Right cardiac atrium (tissue), 5 donors: ENCODE data around the gene MRPL24. TPM values are rescaled to one million over a fixed set of nuclear protein-coding genes. Genes with fewer than 3 reads are reported as not detected.
A peak's percentile ranks its signal among the peaks of the same experiment; 100 is the strongest.

ENCODE experiments used
- ATAC-seq, 2 donors: fragments of 200-7000 bp; cut with Tn5 transposase; one replicate each; pipeline versions ENCODE4 v1.8.0 to v1.9.1; 2020; ENCODE audit warnings: moderate library complexity in 2 of 2, mild to moderate bottlenecking in 1 of 2
- DNase-seq, 3 donors: peaks; one replicate each; pipeline ENCODE4 v3.0.0-alpha.2; 2020
- H3K27ac ChIP-seq: one replicate; pipeline ENCODE4 v1.5.1; 2013; ENCODE audit warnings: mild to moderate bottlenecking, low read length, control low read depth, moderate library complexity
- H3K27me3 ChIP-seq: one replicate; pipeline ENCODE4 v1.6.1; 2013; ENCODE audit not compliant: control insufficient read depth, insufficient read depth
- H3K4me1 ChIP-seq: one replicate; pipeline ENCODE4 v1.6.1; 2013; ENCODE audit warnings: low read length; ENCODE audit not compliant: control insufficient read depth, insufficient read depth
- H3K4me3 ChIP-seq: one replicate; pipeline ENCODE4 v1.5.1; 2013; ENCODE audit warnings: low read length, control low read depth
- H3K9me3 ChIP-seq: one replicate; pipeline ENCODE4 v1.6.1; 2013; ENCODE audit warnings: low read length; ENCODE audit not compliant: control insufficient read depth
- WGBS: extraction: QIAGEN DNeasy Blood & Tissue Kit; methylation state at CpG from one replicate; pipeline ENCODE4 v1.1.7; 2013; 5-methylcytosine and 5-hydroxymethylcytosine counted together
- intact Hi-C, 4 donors: fragments of 100-400 bp; cut with DNase I; formaldehyde crosslinking; loops; one replicate each; pipeline versions ENCODE4 v1.11.0 to v1.14.0; 2022 to 2023
- polyA plus RNA-seq: library from polyadenylated mRNA; stranded (reverse); fragments of 200-250 nt; gene quantifications from one replicate; pipeline ENCODE4 v1.2.3, GENCODE V29; 2013
- total RNA-seq, 4 donors: library from RNA; stranded (reverse); fragmentation: NEBNext Ultra II Directional; extraction: Animal tissue kit (Norgen Biotek cat#: 25700); gene quantifications; one replicate each; pipeline ENCODE4 v1.2.1, GENCODE V29; 2021
- donor health status: healthy with polysubstance abuse.
- donor health status: DM: no; HTN: yes; CAD: no.
- donor health status: DM: no; HTN: no; CAD: no.
- donor health status: DM: no; HTN: yes; CAD: no; lungs with severe emphysema.
- donor health status: DM: yes; HTN: yes; CAD: no.

The MRPL24 gene
- total and polyA plus RNA-seq, 5 donors = 63.4 to 145 (median 78.5) TPM

- Histone ChIP-seq H3K27me3 (no peaks in the 10 kb centered on the region), H3K4me1 (no peaks in the 10 kb centered on the region), H3K27ac (no peak overlapping the region), H3K4me3 (no peak overlapping the region), H3K9me3 (no peaks in the 10 kb centered on the region)
- intact Hi-C loops = loop anchor here in 2 of 4 donors (2.0 to 10.0 kb wide), 3 partner anchors 36 to 194 kb away; partner anchors contain the start of gene INSRR (in 1 of the 2)
- ATAC-seq (no peak), DNase-seq (peak in 1 of 3 donors; percentile 49)
- WGBS = 77% methylated on average over 10 of the region's 10 CpGs
Measured at GRCh38 chr1:156691191-156691590, 49.7 kb downstream of the MRPL24 start.

DNA sequence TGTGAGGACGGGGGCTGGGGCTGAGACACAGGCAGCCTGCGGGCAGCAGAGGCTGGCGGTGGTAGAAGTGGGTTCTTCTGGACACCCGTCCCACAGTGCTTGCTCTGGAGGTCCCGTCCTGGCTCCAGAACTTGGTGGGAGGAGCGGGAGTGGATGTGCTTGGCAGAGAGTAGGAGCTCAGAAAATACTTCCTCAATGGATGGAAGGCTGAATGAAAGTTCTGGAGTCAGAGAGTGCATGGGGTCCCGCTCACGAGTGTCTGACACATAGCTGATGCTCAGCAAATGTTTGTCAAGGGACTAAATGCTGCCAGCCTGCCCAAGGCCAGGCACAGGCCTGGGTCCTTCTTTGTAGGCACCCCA lies 50.2 kb downstream of the MRPL24 start:
- Histone ChIP-seq H3K27me3 (no peaks in the 10 kb centered on the region), H3K27ac (no peak overlapping the region), H3K9me3 (no peaks in the 10 kb centered on the region), H3K4me1 (no peaks in the 10 kb centered on the region), H3K4me3 (no peak overlapping the region)
- intact Hi-C loops = loop anchor here in 2 of 4 donors (2.0 to 10.0 kb wide), 3 partner anchors 36 to 194 kb away; partner anchors contain the start of gene INSRR (in 1 of the 2)
- DNase-seq (peak in 1 of 3 donors; percentile 25), ATAC-seq (no peak)
- 57% methylated on average over 8 of the region's 8 CpGs for WGBS

DNA sequence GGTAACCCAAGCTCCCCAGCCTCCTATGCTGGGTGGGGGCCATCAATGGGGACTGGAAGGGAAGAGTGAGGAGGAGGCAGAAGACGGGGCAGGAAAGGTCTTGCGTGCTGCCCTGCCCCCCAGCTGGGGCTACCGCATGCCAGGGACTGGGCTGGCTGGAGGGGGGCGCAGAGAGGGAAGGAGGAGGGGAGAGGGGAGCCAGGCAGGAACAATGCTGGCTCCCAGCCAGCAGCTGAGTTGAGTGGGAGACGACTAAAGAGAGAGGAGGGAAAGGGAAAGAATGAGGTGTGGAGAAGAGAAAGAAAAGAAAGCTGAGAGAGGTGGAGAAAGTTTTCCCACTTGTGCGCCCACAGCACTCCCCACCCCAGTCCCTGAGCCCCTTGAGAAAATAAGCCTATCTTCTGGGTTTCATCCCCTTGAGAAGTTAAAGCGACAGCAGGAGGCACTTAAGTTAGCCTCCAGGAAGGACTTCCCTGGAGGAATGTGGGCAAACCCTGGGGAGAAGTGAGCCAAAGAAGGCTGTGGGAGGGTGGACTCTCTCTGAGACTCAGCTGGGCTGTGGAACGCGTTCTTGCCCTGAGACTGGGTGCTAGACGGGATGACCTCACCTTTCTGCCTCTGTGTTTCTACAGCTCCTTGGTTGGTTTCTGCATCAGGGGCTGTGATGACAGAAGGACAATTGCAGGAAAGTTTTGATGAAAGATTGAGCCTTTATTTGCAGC lies 50.8 kb downstream of the MRPL24 start:
- ATAC-seq (peak in 1 of 2 donors; percentile 8), DNase-seq (peak in 1 of 3 donors; percentile 66)
- no peaks in the 10 kb centered on the region for H3K27me3 ChIP-seq
- H3K27ac ChIP-seq = no peak overlapping the region
- no peaks in the 10 kb centered on the region for H3K9me3 ChIP-seq
- 23% methylated on average over 10 of the region's 10 CpGs for WGBS
- H3K4me3 ChIP-seq = no peak overlapping the region
- intact Hi-C loops = loop anchor here (2.0 to 10.0 kb wide), 6 partner anchors 32 to 195 kb away; partner anchors contain the start of genes INSRR (in 1 of the 4), ISG20L2 (in 1 of the 4) and METTL25B (in 1 of the 4)
- no peaks in the 10 kb centered on the region for H3K4me1 ChIP-seq

DNA sequence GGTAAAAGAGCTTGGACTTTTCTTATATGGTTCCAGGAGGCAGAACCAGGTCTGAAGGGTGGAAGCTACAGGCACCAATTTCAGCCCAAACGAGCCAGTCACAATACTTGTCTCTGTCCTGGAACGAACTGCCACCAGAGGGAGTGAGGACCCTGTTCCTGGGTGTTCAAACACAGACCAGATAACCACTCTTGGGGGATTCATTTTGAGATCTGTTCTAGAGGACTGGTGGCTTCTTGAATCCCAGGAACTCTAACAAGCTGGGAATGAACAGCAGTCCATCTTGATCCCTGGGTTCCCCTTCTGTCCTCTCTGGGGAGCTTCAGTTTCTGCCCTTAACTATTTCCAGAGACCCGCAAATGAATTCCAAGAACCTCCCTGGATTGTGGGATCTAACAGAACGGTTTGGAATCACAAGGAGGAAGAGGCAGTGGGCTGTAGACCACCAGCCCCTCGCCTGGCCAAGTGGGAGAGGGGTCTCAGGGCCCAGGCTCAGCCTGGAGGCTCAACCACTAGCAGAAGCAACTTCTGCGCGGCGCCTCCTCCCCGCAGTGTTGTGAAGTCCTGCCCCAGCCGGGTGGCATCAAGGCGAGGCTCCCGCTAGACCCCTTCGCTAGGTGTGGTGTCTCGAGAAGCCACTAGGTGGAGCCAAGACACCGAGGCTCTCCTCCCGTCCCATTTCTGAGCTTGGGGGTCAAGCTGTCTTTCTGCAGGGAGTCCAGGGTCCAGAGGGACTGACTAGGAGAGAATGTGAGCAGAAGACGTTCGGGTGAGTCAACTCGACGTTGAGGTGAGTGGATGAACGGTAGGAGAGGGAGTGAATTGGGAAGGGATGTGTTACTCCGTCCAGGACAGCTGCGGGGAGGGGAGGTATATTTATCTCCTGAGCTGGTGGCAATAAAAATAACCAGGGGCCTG lies 51.6 kb downstream of the MRPL24 start:
- ATAC-seq = peak; percentile 86 to 92
- peak; percentile 76 to 91 (median 88) for DNase-seq
- WGBS = 1% methylated on average over 23 of the region's 23 CpGs
- intact Hi-C loops = loop anchor here in 3 of 4 donors (2.0 to 10.0 kb wide), 4 partner anchors 33 to 196 kb away; partner anchors contain the start of genes ISG20L2 (in 1 of the 3) and METTL25B (in 1 of the 3)
- Histone ChIP-seq H3K4me1 (no peaks in the 10 kb centered on the region), H3K9me3 (no peaks in the 10 kb centered on the region), H3K27me3 (no peaks in the 10 kb centered on the region), H3K4me3 (no peak overlapping the region), H3K27ac (no peak overlapping the region)

Other genes with a start within 250 kb of the MRPL24 start
- gene MEF2D, start 240.3 kb downstream of the MRPL24 start, total RNA-seq = 10 to 100 TPM; 81.5 to 99.2 (median 89.6) TPM
- 53.0 TPM for gene MEF2D, start 240.3 kb downstream of the MRPL24 start, polyA plus RNA-seq
- gene IQGAP3, start 168.5 kb downstream of the MRPL24 start, total RNA-seq = under 1 TPM; 0.06 to 0.86 (median 0.55) TPM
- 0.09 TPM for gene IQGAP3, start 168.5 kb downstream of the MRPL24 start, polyA plus RNA-seq
- not detected for gene TTC24, start 161.4 kb downstream of the MRPL24 start, total RNA-seq
- not detected for gene TTC24, start 161.4 kb downstream of the MRPL24 start, polyA plus RNA-seq
- gene NAXE, start 149.3 kb downstream of the MRPL24 start, total RNA-seq = 100 to 1,000 TPM in 1 of 4 donors, 10 to 100 TPM in 3; 95.0 to 111 (median 98.9) TPM
- 131 TPM for gene NAXE, start 149.3 kb downstream of the MRPL24 start, polyA plus RNA-seq
- 10 to 100 TPM; 13.4 to 21.6 (median 14.5) TPM for gene GPATCH4, start 139.6 kb downstream of the MRPL24 start, total RNA-seq
- 14.7 TPM for gene GPATCH4, start 139.6 kb downstream of the MRPL24 start, polyA plus RNA-seq
- 1 to 10 TPM in 2 of 4 donors, under 1 TPM in 2; 0.53 to 1.2 (median 1.1) TPM for gene HAPLN2, start 121.7 kb downstream of the MRPL24 start, total RNA-seq
- gene HAPLN2, start 121.7 kb downstream of the MRPL24 start, polyA plus RNA-seq = 2.0 TPM
- gene BCAN, start 99.0 kb downstream of the MRPL24 start, total RNA-seq = under 1 TPM in 2 of 4 donors, not detected in 2; 0.23 to 0.29 TPM
- gene BCAN, start 99.0 kb downstream of the MRPL24 start, polyA plus RNA-seq = 0.20 TPM
- gene NES, start 63.7 kb downstream of the MRPL24 start, total RNA-seq = 100 to 1,000 TPM; 146 to 282 (median 170) TPM
- 257 TPM for gene NES, start 63.7 kb downstream of the MRPL24 start, polyA plus RNA-seq
- 1 to 10 TPM in 1 of 4 donors, under 1 TPM in 3; 0.71 to 1.6 (median 0.75) TPM for gene CRABP2, start 35.5 kb downstream of the MRPL24 start, total RNA-seq
- 1.3 TPM for gene CRABP2, start 35.5 kb downstream of the MRPL24 start, polyA plus RNA-seq
- 10 to 100 TPM; 14.4 to 19.7 (median 17.3) TPM for gene METTL25B, start 12.6 kb downstream of the MRPL24 start, total RNA-seq
- 18.8 TPM for gene METTL25B, start 12.6 kb downstream of the MRPL24 start, polyA plus RNA-seq
- gene ISG20L2, start 12.3 kb downstream of the MRPL24 start, total RNA-seq = 10 to 100 TPM; 13.0 to 23.0 (median 13.9) TPM
- gene ISG20L2, start 12.3 kb downstream of the MRPL24 start, polyA plus RNA-seq = 9.2 TPM
- gene HDGF, start 10.6 kb upstream of the MRPL24 start, total RNA-seq = 100 to 1,000 TPM; 148 to 171 (median 162) TPM
- gene HDGF, start 10.6 kb upstream of the MRPL24 start, polyA plus RNA-seq = 124 TPM
- gene PRCC, start 26.4 kb upstream of the MRPL24 start, total RNA-seq = 10 to 100 TPM; 36.3 to 47.1 (median 44.1) TPM
- gene PRCC, start 26.4 kb upstream of the MRPL24 start, polyA plus RNA-seq = 36.0 TPM
- 1 to 10 TPM in 3 of 4 donors, under 1 TPM in 1; 0.93 to 6.3 (median 2.2) TPM for gene SH2D2A, start 75.8 kb upstream of the MRPL24 start, total RNA-seq
- gene SH2D2A, start 75.8 kb upstream of the MRPL24 start, polyA plus RNA-seq = 2.0 TPM
- gene INSRR, start 118.0 kb upstream of the MRPL24 start, total RNA-seq = under 1 TPM; 0.03 to 0.06 (median 0.06) TPM
- 0.07 TPM for gene INSRR, start 118.0 kb upstream of the MRPL24 start, polyA plus RNA-seq
- 1 to 10 TPM; 1.3 to 4.2 (median 1.5) TPM for gene NTRK1, start 119.8 kb upstream of the MRPL24 start, total RNA-seq
- 1.1 TPM for gene NTRK1, start 119.8 kb upstream of the MRPL24 start, polyA plus RNA-seq
- gene PEAR1, start 152.6 kb upstream of the MRPL24 start, total RNA-seq = 10 to 100 TPM in 1 of 4 donors, 1 to 10 TPM in 3; 6.6 to 10.3 (median 8.5) TPM
- gene PEAR1, start 152.6 kb upstream of the MRPL24 start, polyA plus RNA-seq = 6.9 TPM
- under 1 TPM in 1 of 4 donors, not detected in 3; 0.31 TPM for gene LRRC71, start 179.5 kb upstream of the MRPL24 start, total RNA-seq
- gene LRRC71, start 179.5 kb upstream of the MRPL24 start, polyA plus RNA-seq = 0.18 TPM